Ramos (cell line): ENCODE results near the gene UTF1.
"Not testable (repeated sequence)": the region's sequence is repeated elsewhere in the genome, so short reads cannot be mapped to it uniquely, and the experiment has no call there.

Source experiments
- in situ Hi-C: fragments of 300-500 bp; cut with MboI; formaldehyde crosslinking; loops from one replicate; pipeline ENCODE4 v1.14.3; 2022; ENCODE audit warnings: low sequenced_read_pairs; ENCODE audit not compliant: unreplicated experiment

UTF1 gene

DNA sequence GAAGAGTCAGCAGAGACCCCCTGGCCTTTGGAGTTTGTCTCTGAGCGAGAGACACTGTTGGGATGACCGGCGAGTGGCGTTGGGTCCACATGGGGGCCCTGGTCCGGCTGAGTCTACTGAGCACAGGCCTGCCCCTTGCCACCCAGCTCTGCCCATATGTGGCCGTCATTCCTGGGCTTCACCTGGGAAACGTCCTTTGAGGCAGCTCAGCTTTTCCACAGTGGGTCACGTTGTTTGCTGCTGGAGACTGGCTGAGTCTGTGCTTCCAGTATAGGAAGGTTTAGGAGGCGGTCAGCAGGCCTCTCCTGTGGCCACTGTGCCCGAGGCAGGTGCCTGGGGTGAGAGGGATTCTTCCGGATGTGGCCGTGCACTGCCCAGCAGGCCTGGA is 29.6 kb downstream of the UTF1 start:
- in situ Hi-C loops = no loop called here

DNA sequence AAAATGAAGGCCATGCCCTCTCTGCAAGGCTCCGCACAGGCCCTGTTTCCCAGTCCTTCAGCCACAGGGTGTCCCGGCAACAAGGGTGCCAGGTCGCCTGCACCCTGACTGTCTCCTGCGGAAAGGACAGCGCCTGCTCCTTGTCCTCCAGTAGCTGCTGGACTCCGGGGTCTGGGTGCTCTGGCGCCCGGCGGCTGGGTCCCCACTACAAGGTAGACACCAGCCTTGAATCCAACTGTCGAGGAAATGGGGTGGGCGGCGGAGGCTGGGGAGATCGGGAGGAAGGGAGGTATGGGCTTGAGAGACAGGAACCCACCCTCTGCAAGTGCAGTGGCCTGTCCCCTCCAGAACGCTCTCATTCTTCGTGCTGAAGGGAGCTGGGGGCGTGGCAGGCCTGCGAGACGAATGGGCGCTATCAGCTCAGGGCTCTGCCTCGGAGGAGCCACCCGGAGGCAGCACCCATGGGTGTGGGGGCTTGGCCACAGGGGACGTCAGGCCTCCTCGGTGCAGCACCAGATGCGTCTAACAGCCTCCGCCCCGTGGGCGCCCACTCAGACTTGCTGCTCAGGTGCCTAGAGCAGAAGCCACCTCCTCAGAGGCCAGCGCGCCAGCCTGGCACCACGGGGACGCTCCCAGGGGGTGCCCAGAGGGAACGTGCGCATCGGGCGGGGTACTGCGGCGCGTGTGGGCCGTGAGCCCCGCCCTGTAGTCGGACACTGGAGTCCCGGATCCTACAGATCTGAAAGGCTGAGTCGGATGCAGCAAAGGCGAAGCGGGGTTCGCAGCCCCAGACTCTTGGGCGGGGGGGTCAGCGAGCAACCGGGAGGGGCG is 31.1 kb downstream of the UTF1 start:
- in situ Hi-C loops = no loop called here

GRCh38 chr10:133261726-133262325 is 31.8 kb downstream of the UTF1 start:
- in situ Hi-C loops = no loop called here

DNA sequence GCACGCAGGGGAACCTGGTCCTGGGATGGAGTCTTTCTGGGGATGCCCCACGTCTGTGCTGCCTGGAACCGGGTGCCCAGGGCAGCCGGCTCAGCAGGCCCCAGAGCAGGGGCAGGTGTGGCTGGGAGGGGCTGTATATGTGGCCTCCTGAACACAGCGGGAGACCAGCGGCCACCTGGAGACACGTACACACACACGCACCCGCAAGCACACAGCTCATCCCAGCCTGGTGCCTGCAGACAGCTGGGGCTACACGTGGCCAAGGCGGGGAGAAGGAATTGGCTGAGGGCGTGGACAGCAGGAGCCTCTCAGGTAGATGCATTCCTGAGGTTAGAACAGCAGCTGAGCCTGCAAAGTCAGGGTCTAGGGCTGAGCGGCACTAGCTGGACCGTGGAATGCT is 32.7 kb downstream of the UTF1 start:
- in situ Hi-C loops = no loop called here

GRCh38 chr10:133263674-133264073 is 33.7 kb downstream of the UTF1 start:
- in situ Hi-C loops = no loop called here

- in situ Hi-C loops = no loop called here
Measured at GRCh38 chr10:133264461-133264860, 34.4 kb downstream of the UTF1 start.

DNA sequence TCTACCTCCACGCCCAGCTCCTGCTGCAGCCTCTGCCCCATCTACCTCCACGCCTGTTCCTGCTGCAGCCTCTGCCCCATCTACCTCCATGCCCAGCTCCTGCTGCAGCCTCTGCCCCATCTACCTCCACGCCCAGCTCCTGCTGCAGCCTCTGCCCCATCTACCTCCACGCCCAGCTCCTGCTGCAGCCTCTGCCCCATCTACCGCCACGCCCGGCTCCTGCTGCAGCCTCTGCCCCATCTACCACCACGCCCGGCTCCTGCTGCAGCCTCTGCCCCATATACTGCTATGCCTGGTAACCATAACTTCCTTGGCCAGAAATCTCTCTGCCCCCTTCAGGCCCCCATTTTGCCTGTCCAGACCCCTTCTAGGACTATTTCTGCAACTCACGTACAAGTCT is 35.0 kb downstream of the UTF1 start:
- in situ Hi-C loops = not testable (repeated sequence)

- in situ Hi-C loops = no loop called here
Measured at GRCh38 chr10:133266056-133266795, 36.2 kb downstream of the UTF1 start.

- in situ Hi-C loops = no loop called here
Measured at GRCh38 chr10:133267293-133267692, 37.3 kb downstream of the UTF1 start.

DNA sequence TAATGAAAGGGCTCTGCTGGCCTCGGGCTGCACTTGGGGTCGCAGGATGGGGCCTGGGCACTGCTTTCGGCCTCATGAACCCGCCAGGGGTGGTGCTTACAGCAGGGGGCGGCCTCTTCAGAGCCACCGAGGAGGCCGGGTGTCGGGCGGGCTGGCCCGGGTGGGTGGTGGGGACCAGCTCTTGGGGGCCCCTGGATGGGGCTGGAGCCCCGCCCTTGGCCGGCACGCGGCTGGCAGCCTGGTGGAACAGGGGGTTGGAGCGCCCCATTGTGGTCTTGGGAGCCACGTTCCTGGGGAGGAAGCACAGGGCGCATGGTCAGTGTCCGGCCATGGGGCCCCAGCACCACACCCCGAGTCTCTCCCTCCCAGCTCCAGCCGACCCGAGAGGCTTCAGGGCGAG is 37.8 kb downstream of the UTF1 start:
- in situ Hi-C loops = no loop called here

DNA sequence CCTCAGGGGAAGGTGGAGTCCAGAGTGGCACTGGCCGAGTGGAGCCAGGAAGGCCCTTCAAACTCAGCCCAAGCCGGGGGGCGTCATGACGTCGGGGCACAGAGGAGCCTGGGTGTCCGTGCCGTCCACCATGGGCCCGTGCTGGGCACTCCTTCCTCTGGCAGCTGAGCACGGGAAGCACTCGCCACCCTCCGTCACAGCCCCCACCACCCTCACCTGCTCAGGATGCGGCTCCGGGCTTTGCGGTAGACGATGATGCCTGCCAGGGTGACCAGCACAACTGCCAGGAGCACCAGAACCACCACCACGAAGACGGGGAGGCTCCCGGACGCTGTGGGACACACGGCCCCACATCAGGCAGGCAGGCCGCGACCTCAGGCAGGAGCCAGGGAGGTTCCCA is 38.5 kb downstream of the UTF1 start:
- in situ Hi-C loops = no loop called here

DNA sequence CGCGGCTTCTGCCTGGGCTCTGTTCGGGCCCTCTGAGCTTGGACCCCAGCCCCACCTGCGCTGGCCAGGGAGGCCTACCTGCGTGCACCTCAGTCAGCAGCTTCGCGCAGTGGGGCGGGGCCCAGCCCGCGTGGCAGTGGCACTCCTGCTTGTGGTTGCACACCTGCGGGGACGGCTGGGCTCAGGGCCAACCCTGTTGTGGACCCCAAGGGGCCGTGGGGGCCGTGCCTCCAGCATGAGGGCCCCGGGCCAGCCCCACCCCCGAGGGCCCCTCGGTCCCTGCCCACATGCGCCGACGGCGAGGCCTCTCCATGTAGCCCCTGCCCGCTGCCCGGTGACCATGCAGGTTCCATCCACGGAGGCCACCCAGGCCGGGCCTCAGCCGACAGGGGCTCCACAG is 39.4 kb downstream of the UTF1 start:
- in situ Hi-C loops = no loop called here

GRCh38 chr10:133270204-133270603 is 40.2 kb downstream of the UTF1 start:
- in situ Hi-C loops = no loop called here

- in situ Hi-C loops = no loop called here
Measured at GRCh38 chr10:133270773-133271297, 40.8 kb downstream of the UTF1 start.

- in situ Hi-C loops = no loop called here
Measured at GRCh38 chr10:133271521-133272300, 41.7 kb downstream of the UTF1 start.

DNA sequence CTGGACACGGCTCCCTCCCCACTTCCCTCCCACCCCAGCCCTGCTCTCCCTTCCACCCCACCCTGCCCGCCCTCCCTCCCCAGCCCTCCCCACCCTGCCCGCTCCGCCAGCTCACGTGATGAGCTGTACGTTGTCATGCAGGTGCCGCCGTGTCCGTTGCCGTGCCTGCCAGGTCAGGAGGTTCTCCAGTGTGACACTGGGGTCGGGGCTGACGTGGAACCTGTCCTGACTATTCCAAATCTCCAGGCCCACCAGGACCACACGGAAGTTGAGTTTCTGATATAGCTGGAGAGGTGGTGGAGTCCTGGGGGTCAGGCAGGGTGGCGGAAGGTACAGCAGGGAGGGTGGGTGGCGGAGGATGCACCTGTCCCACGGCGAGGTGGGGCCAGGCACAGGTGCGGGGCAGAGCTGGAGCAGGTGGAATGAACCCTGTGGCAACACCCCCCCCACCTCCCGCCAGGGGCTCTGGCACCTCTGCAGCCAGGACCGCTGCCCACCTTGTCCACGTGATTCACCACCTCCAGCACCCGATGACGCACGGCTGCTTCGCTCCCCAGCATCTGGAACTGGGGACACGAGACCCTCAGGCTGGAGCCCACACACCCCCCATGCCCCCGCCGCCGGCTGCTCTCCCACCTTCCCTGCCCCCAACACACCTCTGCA is 42.4 kb downstream of the UTF1 start:
- in situ Hi-C loops = no loop called here

GRCh38 chr10:133272964-133273420 is 43.0 kb downstream of the UTF1 start:
- in situ Hi-C loops = no loop called here

DNA sequence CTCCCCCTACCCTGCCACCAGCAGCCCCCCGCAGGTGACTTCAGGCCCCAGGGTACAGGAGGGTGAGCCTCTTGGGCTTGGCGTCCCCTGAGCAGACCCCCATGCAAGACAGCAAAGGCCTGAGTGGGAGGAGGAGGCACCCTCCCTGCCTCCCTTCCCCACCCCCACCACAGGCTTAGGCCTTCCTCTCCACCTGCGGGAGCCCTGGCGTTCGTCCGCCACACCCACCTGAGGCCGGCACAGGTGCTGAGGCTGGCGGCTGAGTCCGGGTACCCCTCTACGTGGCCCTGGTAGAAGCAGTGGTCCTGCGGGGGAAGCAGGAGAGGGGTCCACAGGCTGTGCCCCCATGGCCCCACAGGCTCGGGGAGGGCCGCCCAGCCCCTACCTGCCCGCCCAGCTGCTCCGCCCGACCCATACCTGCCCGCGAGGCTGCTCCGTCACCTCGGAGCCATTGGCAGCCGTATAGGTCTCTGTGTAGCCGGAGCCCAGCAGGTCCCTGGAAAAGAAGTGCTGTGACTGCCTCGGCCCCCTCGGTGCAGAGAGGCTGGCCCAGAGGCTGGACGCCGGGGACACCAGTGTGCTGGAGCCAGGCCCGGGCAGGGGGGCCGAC is 43.6 kb downstream of the UTF1 start:
- in situ Hi-C loops = no loop called here
